ENCODE results near the gene PXDC1. TPM values are rescaled to one million over a fixed set of nuclear protein-coding genes. Genes with fewer than 3 reads are reported as not detected.

Gene PXDC1
- polyA plus RNA-seq, 1 donor from 2014 or later = 3.9 TPM

GRCh38 chr6:3725145-3726047, 26.1 kb downstream of the PXDC1 start:
- no peak overlapping the region for H2AFZ ChIP-seq (ENCODE audit: low read depth, low read length)
- no peaks in the 10 kb centered on the region for H3K79me2 ChIP-seq (replicated peaks; ENCODE audit: insufficient read depth, low read length)
- H3K9ac ChIP-seq (ENCODE audit: low read length) = no peak overlapping the region
- H3K9me2 ChIP-seq (ENCODE audit: insufficient read depth, low read length) = no peaks in the 10 kb centered on the region
- H3F3A ChIP-seq (ENCODE audit: insufficient read depth, low read length, poor library complexity, severe bottlenecking) = no peaks in the 10 kb centered on the region
- TF ChIP-seq RAD21 (conservative IDR thresholded peaks at IDR 0.05) = no peak
- H3K27me3 ChIP-seq (ENCODE audit: insufficient read depth, low read depth, low read length) = no peaks in the 10 kb centered on the region
- H3K4me2 ChIP-seq (ENCODE audit: low read length) = no peak overlapping the region
- no peaks in the 10 kb centered on the region for H3K9me3 ChIP-seq (ENCODE audit: low read length)
- H4K20me1 ChIP-seq (ENCODE audit: insufficient read depth) = no peaks in the 10 kb centered on the region
- H3K4me3 ChIP-seq (ENCODE audit: low read length) = no peak overlapping the region
- H3K27ac ChIP-seq (ENCODE audit: low read length) = no peak overlapping the region
- no peaks in the 10 kb centered on the region for H3K36me3 ChIP-seq (ENCODE audit: insufficient read depth, low read length)

GRCh38 chr6:3724451-3725144, 26.9 kb downstream of the PXDC1 start:
- Histone ChIP-seq H3K79me2 (replicated peaks; ENCODE audit: insufficient read depth, low read length) (no peaks in the 10 kb centered on the region), H2AFZ (ENCODE audit: low read depth, low read length) (no peak overlapping the region), H3K4me3 (ENCODE audit: low read length) (no peak overlapping the region), H3K9me3 (ENCODE audit: low read length) (no peaks in the 10 kb centered on the region), H4K20me1 (ENCODE audit: insufficient read depth) (no peaks in the 10 kb centered on the region), H3K27me3 (ENCODE audit: insufficient read depth, low read depth, low read length) (no peaks in the 10 kb centered on the region), H3K9me2 (ENCODE audit: insufficient read depth, low read length) (no peaks in the 10 kb centered on the region), H3K27ac (ENCODE audit: low read length) (no peak overlapping the region), H3K36me3 (ENCODE audit: insufficient read depth, low read length) (no peaks in the 10 kb centered on the region), H3K9ac (ENCODE audit: low read length) (no peak overlapping the region), H3F3A (ENCODE audit: insufficient read depth, low read length, poor library complexity, severe bottlenecking) (no peaks in the 10 kb centered on the region), H3K4me2 (ENCODE audit: low read length) (no peak overlapping the region)
- no peak for TF ChIP-seq SMC3 (conservative IDR thresholded peaks at IDR 0.05; ENCODE audit: poor library complexity)
- TF ChIP-seq EP300 (conservative IDR thresholded peaks at IDR 0.05; ENCODE audit: poor library complexity, severe bottlenecking) = no peak
- no peak for TF ChIP-seq CTCF (IDR thresholded peaks at IDR 0.05; ENCODE audit: poor library complexity, severe bottlenecking)
- no peak for TF ChIP-seq RAD21 (conservative IDR thresholded peaks at IDR 0.05)
- no peak for TF ChIP-seq MXI1 (conservative IDR thresholded peaks at IDR 0.05; ENCODE audit: poor library complexity, severe bottlenecking)
- no peak for TF ChIP-seq EZH2 (IDR thresholded peaks at IDR 0.05; ENCODE audit: borderline replicate concordance, insufficient read depth, low read length, poor library complexity, severe bottlenecking)
- no peak for TF ChIP-seq POLR2AphosphoS5 (IDR thresholded peaks at IDR 0.05)
- TF ChIP-seq TAF1 (IDR thresholded peaks at IDR 0.05; ENCODE audit: low read depth) = no peak
- TF ChIP-seq, protein P1, sequence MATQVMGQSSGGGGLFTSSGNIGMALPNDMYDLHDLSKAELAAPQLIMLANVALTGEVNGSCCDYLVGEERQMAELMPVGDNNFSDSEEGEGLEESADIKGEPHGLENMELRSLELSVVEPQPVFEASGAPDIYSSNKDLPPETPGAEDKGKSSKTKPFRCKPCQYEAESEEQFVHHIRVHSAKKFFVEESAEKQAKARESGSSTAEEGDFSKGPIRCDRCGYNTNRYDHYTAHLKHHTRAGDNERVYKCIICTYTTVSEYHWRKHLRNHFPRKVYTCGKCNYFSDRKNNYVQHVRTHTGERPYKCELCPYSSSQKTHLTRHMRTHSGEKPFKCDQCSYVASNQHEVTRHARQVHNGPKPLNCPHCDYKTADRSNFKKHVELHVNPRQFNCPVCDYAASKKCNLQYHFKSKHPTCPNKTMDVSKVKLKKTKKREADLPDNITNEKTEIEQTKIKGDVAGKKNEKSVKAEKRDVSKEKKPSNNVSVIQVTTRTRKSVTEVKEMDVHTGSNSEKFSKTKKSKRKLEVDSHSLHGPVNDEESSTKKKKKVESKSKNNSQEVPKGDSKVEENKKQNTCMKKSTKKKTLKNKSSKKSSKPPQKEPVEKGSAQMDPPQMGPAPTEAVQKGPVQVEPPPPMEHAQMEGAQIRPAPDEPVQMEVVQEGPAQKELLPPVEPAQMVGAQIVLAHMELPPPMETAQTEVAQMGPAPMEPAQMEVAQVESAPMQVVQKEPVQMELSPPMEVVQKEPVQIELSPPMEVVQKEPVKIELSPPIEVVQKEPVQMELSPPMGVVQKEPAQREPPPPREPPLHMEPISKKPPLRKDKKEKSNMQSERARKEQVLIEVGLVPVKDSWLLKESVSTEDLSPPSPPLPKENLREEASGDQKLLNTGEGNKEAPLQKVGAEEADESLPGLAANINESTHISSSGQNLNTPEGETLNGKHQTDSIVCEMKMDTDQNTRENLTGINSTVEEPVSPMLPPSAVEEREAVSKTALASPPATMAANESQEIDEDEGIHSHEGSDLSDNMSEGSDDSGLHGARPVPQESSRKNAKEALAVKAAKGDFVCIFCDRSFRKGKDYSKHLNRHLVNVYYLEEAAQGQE (IDR thresholded peaks at IDR 0.05; ENCODE audit: borderline replicate concordance) = no peak

All from neural cell (in vitro differentiated cells).